Medulla oblongata (tissue), 1 donor: ENCODE results near the gene SEMA6A.

ENCODE experiments used
- DNase-seq: peaks from one replicate; pipeline ENCODE4 v3.0.0-alpha.2; 2015; ENCODE audit errors: extremely low spot score

SEMA6A gene

GRCh38 chr5:116574367-116575325, at the start of gene SEMA6A:
TSS of gene SEMA6A (minus strand) at chr5:116574823. CDS start at chr5:116504944, 69,879 bp downstream.
- DNase-seq, result peak; percentile 94

- peak; percentile 71 for DNase-seq
These were observed 47.9 kb upstream of the SEMA6A start for GRCh38 chr5:116622375-116623050.

DNA sequence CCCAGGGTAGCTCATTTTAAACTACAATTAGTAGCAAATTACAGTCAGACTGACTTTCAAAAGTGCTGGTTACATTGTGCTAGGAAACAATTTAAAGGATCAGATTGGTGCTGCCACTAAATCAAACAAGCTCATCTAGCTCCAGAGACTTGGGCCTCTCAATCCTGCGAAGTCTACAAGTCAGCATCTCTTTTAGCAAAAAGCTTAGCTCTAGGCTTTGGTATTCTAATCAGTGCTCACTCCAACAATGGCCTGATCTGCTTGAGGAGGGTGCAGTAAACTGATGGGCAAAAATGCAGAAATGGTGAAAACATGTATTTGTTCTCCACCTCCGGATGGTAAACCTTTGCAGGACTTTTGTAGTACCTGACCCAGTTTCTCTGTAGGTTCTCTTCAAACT, 47.0 kb upstream of the SEMA6A start:
- no peak for DNase-seq

DNA sequence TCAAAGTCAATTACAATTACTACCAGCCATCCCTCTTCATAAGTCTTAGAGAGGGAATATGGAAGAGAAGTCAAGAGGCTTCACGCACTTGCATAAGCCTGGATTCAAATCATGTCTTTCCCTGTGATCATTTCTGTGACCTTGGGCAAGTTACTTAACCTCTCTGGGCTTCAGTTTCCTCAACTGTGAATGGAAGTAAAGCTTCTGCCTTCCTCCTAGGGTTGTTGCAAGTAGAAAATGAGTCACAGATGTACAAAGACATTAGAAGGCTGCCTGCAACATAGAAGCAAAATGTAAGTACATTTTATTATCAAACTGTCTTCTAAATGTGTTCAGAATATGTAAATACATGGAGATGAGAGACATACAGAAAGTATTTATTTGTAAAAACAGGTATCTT, 42.3 kb upstream of the SEMA6A start:
- DNase-seq, result no peak

GRCh38 chr5:116614603-116614920, 39.9 kb upstream of the SEMA6A start:
- no peak for DNase-seq

GRCh38 chr5:116613445-116613844, 38.8 kb upstream of the SEMA6A start:
- no peak for DNase-seq

- no peak for DNase-seq
These were observed 37.8 kb upstream of the SEMA6A start for GRCh38 chr5:116612431-116612830.

DNA sequence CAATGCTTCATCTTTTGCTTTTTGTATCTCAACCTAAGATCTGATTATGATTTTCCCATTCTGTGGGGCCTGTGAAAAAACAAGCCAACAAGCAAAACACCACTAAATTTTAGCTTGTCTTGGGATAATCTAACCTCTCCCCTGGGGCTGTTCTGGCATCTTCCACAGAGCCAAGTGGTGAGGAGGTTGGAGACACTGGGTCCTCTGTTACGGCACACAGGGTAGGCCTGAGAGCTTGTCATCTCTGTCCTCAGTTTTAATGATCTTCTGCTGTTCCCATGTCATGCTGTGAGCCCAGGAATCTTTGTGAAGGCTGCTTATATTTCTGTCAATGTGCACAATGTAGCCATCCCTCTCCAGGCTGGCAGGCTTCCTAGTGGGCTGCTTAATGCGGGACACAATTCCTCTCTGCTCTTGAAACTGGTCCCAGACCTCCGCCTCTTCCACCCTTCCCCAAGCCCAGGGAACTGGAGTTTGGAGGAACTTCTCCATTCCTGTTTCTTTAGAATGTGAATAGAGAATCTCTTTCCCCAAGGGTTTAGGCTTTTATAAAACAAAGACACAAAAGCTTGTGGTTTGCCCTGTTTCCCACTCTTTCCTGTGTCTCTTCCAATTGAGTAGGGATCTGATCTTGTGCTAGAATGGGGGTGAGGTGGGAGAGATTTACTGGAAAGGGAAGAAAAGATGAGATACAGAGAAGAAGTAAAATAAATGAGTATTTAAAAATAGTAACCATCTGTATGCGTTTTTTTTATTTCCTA, 30.9 kb upstream of the SEMA6A start:
- peak; percentile 60 for DNase-seq

DNA sequence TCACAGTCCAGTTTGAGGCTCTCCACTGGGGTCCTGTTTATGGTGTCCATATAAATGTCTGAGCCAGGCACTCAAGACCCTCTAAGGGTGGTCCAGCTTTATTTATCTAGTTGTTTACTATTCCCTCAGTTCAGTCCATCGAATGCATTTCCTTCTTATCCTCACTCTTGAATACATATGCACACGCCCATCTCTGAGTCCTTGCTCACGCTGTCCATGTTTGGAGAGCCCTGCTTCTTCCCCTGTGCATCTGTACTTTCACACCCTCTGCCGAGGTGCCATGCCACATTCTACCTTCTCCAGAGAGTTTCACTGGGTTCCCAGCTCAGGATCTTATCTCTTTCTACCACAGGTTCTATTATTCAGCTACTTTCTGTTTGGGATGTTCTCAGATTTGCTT, 30.2 kb upstream of the SEMA6A start:
- DNase-seq, result no peak

GRCh38 chr5:116600876-116601275, 26.3 kb upstream of the SEMA6A start:
- DNase-seq, result no peak

DNA sequence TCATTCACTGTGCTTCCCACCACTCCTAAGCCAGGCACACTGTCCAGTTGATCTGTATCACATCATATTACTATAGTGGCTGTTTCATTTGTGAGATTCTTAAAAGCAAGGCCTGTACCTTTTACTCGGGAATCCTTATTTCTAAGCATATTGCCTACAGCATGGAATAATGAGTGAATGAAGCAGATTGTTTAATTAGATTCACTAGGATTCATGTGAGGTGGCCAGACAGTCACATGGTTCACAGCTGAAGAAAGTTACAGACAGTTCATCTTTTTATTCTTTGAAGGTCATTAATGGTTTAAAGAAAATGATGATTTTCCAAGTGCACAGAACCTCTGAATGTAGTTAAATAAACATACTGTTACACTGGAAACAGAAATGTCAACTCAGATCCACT, 24.3 kb upstream of the SEMA6A start:
- no peak for DNase-seq

GRCh38 chr5:116595498-116595897, 20.9 kb upstream of the SEMA6A start:
- no peak for DNase-seq

GRCh38 chr5:116593340-116593739, 18.7 kb upstream of the SEMA6A start:
- DNase-seq, result no peak

DNA sequence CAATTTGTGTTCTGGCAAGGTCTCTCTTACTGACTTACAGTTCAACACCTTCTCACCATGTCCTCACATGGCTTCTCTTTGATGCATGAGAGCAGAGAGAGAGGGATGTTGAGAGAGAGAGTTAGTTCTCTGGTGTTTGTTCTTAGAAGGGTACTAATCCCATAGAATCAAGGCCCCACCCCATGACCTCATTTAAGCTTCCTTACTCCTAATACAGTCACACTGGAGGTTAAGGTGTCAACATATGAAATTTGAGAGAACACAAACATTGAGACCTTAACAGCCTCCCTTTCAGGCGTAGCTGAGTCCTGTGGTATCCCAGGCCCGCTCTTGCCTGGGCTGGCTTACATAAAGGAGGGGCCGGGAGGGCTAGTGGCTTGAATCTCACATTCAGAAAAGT, 10.6 kb upstream of the SEMA6A start:
- DNase-seq, result no peak

GRCh38 chr5:116583862-116584222, 9.2 kb upstream of the SEMA6A start:
- DNase-seq, result no peak

GRCh38 chr5:116583085-116583861, 8.7 kb upstream of the SEMA6A start:
- DNase-seq, result no peak

DNA sequence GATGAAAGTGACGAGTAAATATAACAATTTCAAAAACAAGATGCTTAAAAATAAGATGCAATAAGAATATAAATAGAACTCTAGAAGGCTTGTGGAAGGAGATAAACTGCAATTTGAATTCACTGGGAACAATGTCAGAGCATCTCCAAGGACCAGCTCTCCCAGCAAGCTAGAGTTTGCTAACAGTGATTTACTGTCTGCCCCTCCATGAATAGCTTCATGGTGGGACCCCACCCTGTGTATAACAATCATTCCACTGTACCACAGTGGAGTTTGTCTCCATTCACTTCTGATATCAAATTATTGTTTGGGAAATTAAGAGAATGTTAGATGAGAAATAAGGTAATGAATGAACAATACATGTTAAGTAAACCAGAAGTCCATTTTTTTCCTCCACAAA, 7.3 kb upstream of the SEMA6A start:
- DNase-seq, result no peak

DNA sequence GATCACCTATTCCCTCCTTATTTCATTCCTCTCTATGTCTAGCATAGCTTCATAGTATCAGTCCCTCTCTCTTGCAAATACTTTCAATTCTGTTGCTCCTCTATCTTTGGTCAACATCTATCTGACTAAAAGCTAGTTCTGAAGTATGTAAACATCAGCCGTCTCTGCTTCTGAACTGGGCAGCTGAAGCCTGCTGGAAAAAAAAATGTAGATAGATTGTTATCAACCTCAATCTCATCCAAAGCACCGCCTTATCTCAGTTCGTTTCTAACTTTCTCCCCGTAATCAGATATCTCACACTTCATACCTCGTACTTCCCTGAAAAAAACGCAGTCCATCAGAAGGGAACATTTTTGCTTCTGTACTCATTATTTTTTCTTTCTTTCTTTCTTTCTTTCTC, 4.5 kb upstream of the SEMA6A start:
- no peak for DNase-seq

- DNase-seq, result no peak
These were observed 4.1 kb upstream of the SEMA6A start for GRCh38 chr5:116578676-116579075.

- DNase-seq, result no peak
These were observed 2.6 kb upstream of the SEMA6A start for GRCh38 chr5:116577064-116577788.
